HepG2 (cell line): ENCODE measurements around the gene ZDHHC13. TPM values are rescaled to one million over a fixed set of nuclear protein-coding genes. Genes with fewer than 3 reads are reported as not detected.

Experiments
- ATAC-seq: fragments of 200-7000 bp; cut with Tn5 transposase; 3 replicates; pipeline ENCODE4 v1.9.1; 2020; ENCODE audit warnings: mild to moderate bottlenecking, moderate library complexity
- BruUV-seq: library from RNA; stranded (reverse); fragments of 400-500 nt; replicated peaks from 2 replicates; lab custom pipeline; 2021; lab: Mats Ljungman, UMichigan
- CTCF ChIA-PET: fragments of 300-600 bp; formaldehyde crosslinking; extraction: SDS; loops from one replicate; lab custom pipeline; 2021; ENCODE audit warnings: low total read pairs, inconsistent platforms, low intra/inter-chr PET ratio; lab: Yijun Ruan, JAX
- POLR2A ChIA-PET: fragments of 350-600 bp; sonication (Branson Sonifier 250); formaldehyde crosslinking; loops from one replicate; lab custom pipeline; 2020; ENCODE audit warnings: antibody characterized with exemption, inconsistent platforms; lab: Yijun Ruan, JAX
- DNase-seq: peaks from one replicate; pipeline ENCODE4 v3.0.0-alpha.2; 2015; ENCODE audit warnings: low spot score
- FAIRE-seq: peaks from 3 replicates; lab custom pipeline; 2011; peaks lifted over from hg19 to GRCh38; lab: Jason Lieb, UNC
- H2AFZ ChIP-seq: one replicate; pipeline ENCODE4 v1.6.1; 2011; ENCODE audit warnings: low read length, inconsistent platforms
- H3K27ac ChIP-seq: fragments of 300-600 bp; 3 replicates; pipeline ENCODE4 v1.8.0; 2011; ENCODE audit warnings: mixed run types, mild to moderate bottlenecking, mixed read lengths, low read length, inconsistent platforms; ENCODE audit not compliant: insufficient read depth; ENCODE audit errors: extremely low read length
- H3K27me3 ChIP-seq, 2 experiments: fragments of 200-600 bp in 1 of 2; 2 replicates in 1 of 2; 3 replicates in 1 of 2; pipeline versions ENCODE4 v1.6.0 to v1.8.0; 2011; ENCODE audit warnings: low read length in 2 of 2, mild to moderate bottlenecking in 2 of 2, moderate library complexity in 2 of 2, inconsistent platforms in 1 of 2; ENCODE audit not compliant: insufficient read depth in 2 of 2, control insufficient read depth in 1 of 2
- H3K36me3 ChIP-seq, 2 experiments: fragments of 200-600 bp in 1 of 2; replicated peaks in 1 of 2; 2 replicates in 1 of 2; 3 replicates in 1 of 2; pipeline versions ENCODE4 v1.5.1 to v1.8.0; 2011; ENCODE audit warnings: low read length in 2 of 2, inconsistent platforms in 1 of 2; ENCODE audit not compliant: insufficient read depth in 2 of 2, control insufficient read depth in 1 of 2
- H3K4me1 ChIP-seq: 2 replicates; pipeline ENCODE4 v1.5.1; 2012; ENCODE audit warnings: low read length, inconsistent platforms; ENCODE audit not compliant: insufficient read depth
- H3K4me2 ChIP-seq: 2 replicates; pipeline ENCODE4 v1.6.0; 2011; ENCODE audit warnings: low read depth, low read length, inconsistent platforms
- H3K4me3 ChIP-seq, 3 experiments: fragments of 200-600 bp in 1 of 3; sonication (generic), shearing (Covaris generic) in 1 of 3; replicated peaks in 1 of 3; 2 replicates each; pipeline ENCODE4 v1.5.1; 2011 to 2016; ENCODE audit warnings: low read length in 3 of 3, inconsistent platforms in 2 of 3, low read depth in 2 of 3, mild to moderate bottlenecking in 2 of 3, control low read depth in 1 of 3, mixed read lengths in 1 of 3; ENCODE audit not compliant: insufficient read depth in 1 of 3
- H3K79me2 ChIP-seq: one replicate; pipeline ENCODE4 v1.6.1; 2011; ENCODE audit warnings: low read length, inconsistent platforms; ENCODE audit not compliant: insufficient read depth
- H3K9ac ChIP-seq: 2 replicates; pipeline ENCODE4 v1.6.0; 2011; ENCODE audit warnings: mild to moderate bottlenecking, low read depth, low read length, inconsistent platforms; ENCODE audit not compliant: insufficient read depth
- H3K9me3 ChIP-seq: 2 replicates; pipeline ENCODE4 v1.5.1; 2012; ENCODE audit warnings: mild to moderate bottlenecking, low read length
- H4K20me1 ChIP-seq: 2 replicates; pipeline ENCODE4 v1.6.0; 2011; ENCODE audit warnings: inconsistent platforms, mild to moderate bottlenecking, low read length, moderate library complexity; ENCODE audit not compliant: insufficient read depth
- HNF4A ChIP-seq: sonication (generic); formaldehyde crosslinking; IDR thresholded peaks from 2 replicates; pipeline ENCODE4 v1.4.0; 2020; ENCODE audit warnings: missing genetic modification reagents
- HOXA3 ChIP-seq: sonication (generic); formaldehyde crosslinking; IDR thresholded peaks from 2 replicates; pipeline ENCODE4 v1.5.0; 2020; ENCODE audit warnings: missing genetic modification reagents
- RFX3 ChIP-seq: IDR thresholded peaks from 2 replicates; pipeline ENCODE4 v1.6.1; 2016; ENCODE audit warnings: missing biosample characterization, missing genetic modification reagents
- SOX13 ChIP-seq, 3 experiments: fragments of 450-650 bp in 1 of 3; sonication (generic) in 1 of 3; formaldehyde crosslinking in 1 of 3; IDR thresholded peaks in 2 of 3; conservative IDR thresholded peaks in 1 of 3; 2 replicates each; pipeline versions ENCODE4 v1.5.0 to v1.6.1; 2016 to 2020; ENCODE audit warnings: antibody characterized with exemption in 1 of 3, mild to moderate bottlenecking in 1 of 3, missing compliant biosample characterization in 1 of 3, missing genetic modification reagents in 1 of 3, moderate library complexity in 1 of 3
- SOX5 ChIP-seq: IDR thresholded peaks from 2 replicates; pipeline ENCODE4 v1.6.1; 2016; ENCODE audit warnings: borderline replicate concordance
- SRSF4 ChIP-seq: fragments of 200-400 bp; formaldehyde crosslinking; IDR thresholded peaks from one replicate; pipeline ENCODE4 v1.6.1; 2018; ENCODE audit warnings: mild to moderate bottlenecking, low read depth, low read length, moderate library complexity; ENCODE audit not compliant: poor library complexity, severe bottlenecking
- TFE3 ChIP-seq: IDR thresholded peaks from 2 replicates; pipeline ENCODE4 v1.6.1; 2016
- ZMYM4 ChIP-seq: sonication (generic); formaldehyde crosslinking; IDR thresholded peaks from 2 replicates; pipeline ENCODE4 v1.8.1; 2023; ENCODE audit warnings: mild to moderate bottlenecking, missing genetic modification reagents
- ZNF570 ChIP-seq: sonication (generic); formaldehyde crosslinking; IDR thresholded peaks from 2 replicates; pipeline ENCODE4 v1.4.0; 2020; ENCODE audit warnings: mild to moderate bottlenecking, missing genetic modification reagents, borderline replicate concordance
- WGBS: methylation state at CpG from one replicate; pipeline ENCODE4 v1.1.6; 2017; ENCODE audit warnings: low lambda C conversion rate; 5-methylcytosine and 5-hydroxymethylcytosine counted together
- in situ Hi-C: cut with HindIII; loops from 2 replicates; pipeline ENCODE4 v1.10.0; 2017; ENCODE audit warnings: low pct_unique_long_range_greater_than_20kb; ENCODE audit not compliant: extremely low pct_ligation_motif_present
- intact Hi-C: fragments of 100-400 bp; cut with micrococcal nuclease; formaldehyde crosslinking; loops from one replicate; pipeline ENCODE4 v1.10.0; 2022; ENCODE audit not compliant: unreplicated experiment
- polyA plus RNA-seq, 8 experiments: library from polyadenylated mRNA; depleted of rRNA in 3 of 8; stranded (reverse) in 7 of 8; unstranded in 1 of 8; fragments of >200 nt; fragmentation: Illumina TruSeq in 4 of 8; extraction: Trizol in 4 of 8; gene quantifications; 2 replicates each; pipeline versions ENCODE4 v1.2.1 to v1.2.3, GENCODE V29; 2011 to 2016; ENCODE audit warnings: low read depth in 4 of 8, missing spikeins in 1 of 8, mixed read lengths in 1 of 8; ENCODE audit not compliant: insufficient read depth in 1 of 8
- total RNA-seq, 5 experiments: library from RNA; depleted of rRNA; stranded (reverse); fragments of >200 nt; fragmentation: Illumina TruSeq; extraction: Trizol; gene quantifications; 2 replicates each; pipeline ENCODE4 v1.2.3, GENCODE V29; 2016; ENCODE audit warnings: low read depth in 1 of 5

Gene ZDHHC13
- total and polyA plus RNA-seq, 2 of the 13 experiments (the other 11 are each of a cell fraction or from before 2014, with no cell fraction given), result 10.9 to 11.8 TPM

GRCh38 chr11:19187833-19188258 lies 70.9 kb downstream of the ZDHHC13 start (continued):
- no peak for TF ChIP-seq SOX13 (IDR thresholded peaks at IDR 0.05)
- peak in 1 of 2 experiments; percentile 69; a peak in 2 of 4 replicates for TF ChIP-seq SOX13 (CRISPR knock-in tag; conservative IDR thresholded peaks at IDR 0.05 in 1 of 2, IDR thresholded peaks at IDR 0.05 in 1 of 2)
- TF ChIP-seq SOX5 (CRISPR knock-in tag), result peak; percentile 60; the same call in 1 of the 2 replicates
- TF ChIP-seq RFX3 (CRISPR knock-in tag), result 0 out of 2 replicates have a peak, but pooled peaks have one; percentile 37
- TF ChIP-seq, all 625 proteins: peak for 4

GRCh38 chr11:19191530-19192169 lies 74.7 kb downstream of the ZDHHC13 start:
- Histone ChIP-seq H2AFZ (no peak overlapping the region), H4K20me1 (no peaks in the 10 kb centered on the region), H3K4me2 (no peak overlapping the region), H3K4me3 (no peak overlapping the region), H3K27ac (no peak overlapping the region), H3K9me3 (no peaks in the 10 kb centered on the region), H3K27me3 (peaks cover 0 to 2% of the 10 kb centered on the region in 2 experiments; a peak in 1 of 5 replicates), H3K4me1 (peaks cover 19% of the 10 kb centered on the region), H3K79me2 (no peaks in the 10 kb centered on the region), H3K9ac (no peak overlapping the region), H3K36me3 (no peaks in the 10 kb centered on the region)
- ATAC-seq (peak; percentile 86), FAIRE-seq (no peak), DNase-seq (peak; percentile 47)
- ChIA-PET POLR2A (no interaction called here), CTCF (no interaction called here)
- TF ChIP-seq HOXA3 (CRISPR knock-in tag) (0 out of 2 replicates have a peak, but pooled peaks have one; percentile 19), TFE3 (CRISPR knock-in tag) (peak; percentile 47; the same call in 1 of the 2 replicates), HNF4A (peak; percentile 53), ZMYM4 (CRISPR knock-in tag) (0 out of 2 replicates have a peak, but pooled peaks have one; percentile 32), ZNF570 (CRISPR knock-in tag) (no peak), SRSF4 (no peak)
- in situ Hi-C loops (no loop called here), intact Hi-C loops (no loop called here)
- no TSS peak for BruUV-seq
- WGBS, result 54% methylated on average over 5 of the region's 7 CpGs
